Activated CD8-positive, alpha-beta memory T cell treated with anti-CD3 and anti-CD28 coated beads, Interleukin-2, amount 50 U/mL, for 1 hour (primary cell): ENCODE results near the gene C4BPA.

Source experiments
- DNase-seq: peaks from one replicate; pipeline ENCODE4 v3.0.0-alpha.2; 2020; ENCODE audit errors: extremely low read depth

The C4BPA gene

DNA sequence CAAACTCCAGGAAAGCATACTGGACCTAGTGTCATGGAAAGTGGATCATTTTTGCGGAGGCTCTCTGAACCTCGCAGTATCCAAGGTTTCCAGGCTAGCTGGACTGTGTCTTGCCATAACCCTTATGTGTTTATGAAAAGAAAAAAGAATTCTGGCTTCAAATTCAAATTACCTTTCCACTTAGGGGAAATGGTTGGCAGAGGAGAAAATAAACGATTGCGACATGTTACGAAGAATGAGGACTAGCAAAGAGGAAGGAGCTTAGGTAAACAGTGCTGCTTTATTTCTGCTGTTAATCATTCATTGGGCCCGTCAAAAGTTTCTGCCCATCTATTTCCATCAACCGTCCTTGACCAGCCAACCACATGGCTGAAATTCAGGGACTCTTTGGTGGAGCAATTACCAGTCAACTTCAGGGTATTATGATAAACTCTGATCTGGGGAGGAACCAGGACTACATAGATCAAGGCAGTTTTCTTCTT lies at the start of gene C4BPA:
TSS of gene C4BPA (plus strand) at position 342 of the 482 bp plus-strand sequence. CDS start 8,793 bp downstream, outside the sequence.
- DNase-seq = no peak

DNA sequence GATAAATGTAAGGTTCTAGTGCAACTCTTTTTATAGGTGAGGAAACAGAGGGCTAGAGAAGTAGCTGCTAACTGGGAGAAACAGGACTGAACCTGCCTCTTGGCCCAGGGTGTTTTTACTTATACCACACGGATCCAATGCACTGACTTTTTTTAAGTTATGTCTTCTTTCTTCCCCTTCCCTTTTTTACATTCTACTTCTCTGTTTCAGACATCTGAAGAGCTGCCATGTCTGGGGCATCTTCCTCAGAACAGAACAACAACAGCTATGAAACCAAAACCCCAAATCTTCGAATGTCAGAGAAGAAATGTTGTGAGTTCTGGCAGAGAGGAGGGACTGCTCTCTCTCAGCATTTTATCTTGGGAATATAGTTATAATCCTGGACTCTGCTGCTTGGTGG lies 49.5 kb upstream of the C4BPA start:
- no peak for DNase-seq

GRCh38 chr1:207055386-207056001 lies 48.5 kb upstream of the C4BPA start:
- no peak for DNase-seq

- DNase-seq = no peak
Observed at GRCh38 chr1:207056673-207057072, 47.4 kb upstream of the C4BPA start.

GRCh38 chr1:207058252-207058651 lies 45.8 kb upstream of the C4BPA start:
- DNase-seq = no peak

DNA sequence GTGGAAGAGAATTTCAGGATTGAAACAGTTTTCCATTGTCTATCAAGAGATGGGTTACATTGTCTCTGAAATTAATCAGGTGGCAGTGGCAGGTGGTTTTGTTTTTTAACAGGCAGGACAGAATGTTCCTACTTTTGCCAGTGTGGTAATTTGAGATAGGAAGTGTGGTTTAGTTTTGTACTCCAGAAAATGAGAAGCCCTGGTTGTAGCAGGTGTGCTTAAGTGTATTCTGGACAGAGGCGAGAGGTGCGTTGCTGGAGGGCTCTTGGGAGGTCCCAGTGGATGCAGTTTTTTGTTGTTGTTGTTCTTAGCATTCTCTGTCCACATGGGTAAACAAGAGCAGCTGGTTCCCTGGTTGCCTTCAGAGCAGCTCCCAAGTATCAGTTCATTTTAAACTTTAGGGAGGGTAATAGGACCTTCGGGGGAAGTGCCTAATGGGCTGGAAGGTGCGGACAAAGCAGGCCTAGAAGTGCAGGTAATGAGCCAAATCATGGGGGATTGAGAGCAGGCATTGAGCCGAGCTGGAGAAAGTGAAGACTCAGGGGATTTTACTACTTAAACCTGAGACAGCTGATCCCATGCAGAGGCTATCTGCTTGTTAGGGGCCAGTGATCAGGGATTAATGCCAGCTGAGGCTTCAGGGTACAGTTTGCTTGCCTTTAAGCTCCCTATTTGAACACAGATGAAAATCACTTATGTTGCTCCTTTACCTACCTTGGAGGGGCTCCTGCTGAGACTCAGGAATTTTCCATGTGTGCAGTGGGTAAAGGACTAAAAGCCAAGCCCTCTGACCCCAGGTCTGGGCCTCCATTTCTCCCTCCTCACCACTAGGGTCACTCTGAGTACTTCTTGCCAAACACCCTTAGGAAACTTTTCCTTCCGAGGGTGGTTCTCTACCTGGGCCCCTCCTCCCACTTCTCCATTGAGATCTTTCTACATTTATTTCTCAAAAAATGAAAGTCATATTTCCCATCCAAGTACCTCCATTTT lies 44.9 kb upstream of the C4BPA start:
- no peak for DNase-seq

DNA sequence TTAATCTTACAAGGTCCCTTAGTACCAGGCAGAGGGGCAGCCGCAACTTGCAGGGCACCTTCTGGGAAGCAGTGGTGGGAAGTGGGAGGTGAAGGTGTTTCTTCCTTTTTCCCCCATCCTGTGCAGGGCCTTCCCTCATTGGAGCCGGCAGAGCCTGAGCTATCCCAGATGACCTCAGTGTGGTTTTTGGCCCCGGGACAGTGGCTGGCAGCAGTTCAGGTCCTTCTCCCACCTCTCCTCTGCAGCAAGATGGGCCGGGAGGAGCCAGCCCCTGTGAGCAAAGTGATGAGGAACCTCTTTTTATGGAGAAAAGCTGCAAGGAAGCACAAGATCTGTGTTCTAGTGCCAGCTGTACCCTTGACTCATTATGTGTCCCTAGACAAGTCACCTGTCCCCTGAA lies 44.2 kb upstream of the C4BPA start:
- no peak for DNase-seq

- no peak for DNase-seq
Observed at GRCh38 chr1:207060596-207060995, 43.4 kb upstream of the C4BPA start.

- DNase-seq = no peak
Observed at GRCh38 chr1:207062058-207062457, 42.0 kb upstream of the C4BPA start.

DNA sequence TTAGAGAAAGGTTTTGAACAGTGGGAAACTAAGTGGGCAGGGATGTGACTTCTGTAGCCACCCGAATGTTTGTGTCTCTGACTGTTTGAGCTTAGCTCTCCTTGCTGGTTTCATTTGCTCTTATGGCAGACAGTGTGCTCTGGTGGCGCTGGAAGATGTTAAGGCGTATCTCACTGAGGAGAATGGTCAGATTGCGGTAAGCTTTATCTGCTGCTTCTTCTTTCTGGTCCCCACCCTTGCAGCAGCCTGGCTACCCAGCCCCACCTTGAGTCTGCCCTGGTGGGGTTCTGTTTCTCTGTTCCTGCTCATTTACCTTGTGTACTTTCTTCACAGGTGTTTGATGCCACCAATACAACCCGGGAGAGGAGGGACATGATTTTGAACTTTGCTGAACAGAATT lies 41.0 kb upstream of the C4BPA start:
- DNase-seq = no peak

GRCh38 chr1:207064561-207064960 lies 39.5 kb upstream of the C4BPA start:
- no peak for DNase-seq

DNA sequence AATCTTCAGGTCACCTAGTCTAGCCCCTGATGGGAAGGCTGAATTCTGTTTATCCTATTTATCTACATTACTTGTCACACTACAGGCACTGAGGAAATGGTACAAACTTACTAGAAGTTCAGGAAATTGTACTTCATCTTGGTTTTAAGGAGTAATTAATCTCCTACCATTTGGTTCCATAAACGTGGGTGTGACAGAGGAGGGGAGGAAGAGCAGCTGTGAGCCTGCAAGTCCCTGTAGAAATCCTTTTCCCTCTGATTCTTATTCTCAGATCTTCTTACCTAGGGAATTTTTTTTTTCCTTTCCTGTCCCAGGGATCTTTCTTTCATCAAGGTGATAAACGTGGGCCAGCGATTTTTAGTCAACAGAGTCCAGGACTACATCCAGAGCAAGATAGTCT lies 36.8 kb upstream of the C4BPA start:
- DNase-seq = no peak

- no peak for DNase-seq
Observed at GRCh38 chr1:207067665-207068064, 36.4 kb upstream of the C4BPA start.

GRCh38 chr1:207069061-207069460 lies 35.0 kb upstream of the C4BPA start:
- no peak for DNase-seq

DNA sequence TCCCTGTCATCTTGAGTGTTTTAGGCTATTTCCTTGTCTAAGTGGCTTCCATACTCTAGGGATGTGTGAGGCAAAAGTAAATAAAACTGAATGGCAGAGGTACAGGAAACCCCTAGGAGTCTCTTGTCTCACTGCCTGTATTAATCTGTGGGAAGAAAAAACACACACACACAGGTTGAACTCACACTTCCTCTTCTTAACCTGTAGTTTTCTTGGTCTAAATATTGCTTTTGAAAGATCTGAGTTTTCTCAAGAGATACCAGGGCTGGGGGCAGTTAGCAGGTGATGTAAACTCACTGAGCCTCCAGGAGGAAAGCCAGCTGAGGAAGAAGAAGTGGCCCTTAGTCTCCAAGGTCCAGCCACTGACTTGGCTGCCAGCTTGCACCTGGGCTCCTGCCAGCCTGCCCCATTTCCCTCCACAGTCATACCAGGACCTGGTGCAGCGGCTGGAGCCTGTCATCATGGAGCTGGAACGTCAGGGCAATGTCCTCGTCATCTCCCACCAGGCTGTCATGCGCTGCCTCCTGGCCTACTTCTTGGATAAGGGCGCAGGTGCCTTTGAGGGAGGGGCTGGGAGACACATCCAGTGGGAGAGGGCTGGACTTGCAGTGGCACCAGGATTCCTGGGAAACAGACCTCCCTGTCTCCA lies 34.1 kb upstream of the C4BPA start:
- no peak for DNase-seq

DNA sequence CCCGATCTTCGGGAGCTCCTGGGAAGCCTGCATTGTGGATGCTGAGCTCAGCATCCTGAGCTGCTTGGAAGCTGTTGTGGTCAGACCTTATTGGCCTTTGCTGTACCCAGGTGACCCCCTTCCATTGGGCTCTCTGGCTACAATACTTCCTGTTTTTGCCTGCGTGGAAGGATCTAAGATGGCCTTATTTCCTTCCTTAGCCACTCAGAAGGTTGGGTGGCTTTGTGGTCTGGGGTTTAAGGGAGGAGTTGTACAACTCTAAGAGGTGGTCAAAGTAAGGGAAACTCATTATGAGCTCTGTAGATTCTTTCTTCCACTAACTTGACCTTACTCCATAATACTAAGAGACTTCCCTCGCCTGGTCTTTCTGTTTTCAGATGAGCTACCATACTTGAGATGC lies 33.2 kb upstream of the C4BPA start:
- DNase-seq = no peak

DNA sequence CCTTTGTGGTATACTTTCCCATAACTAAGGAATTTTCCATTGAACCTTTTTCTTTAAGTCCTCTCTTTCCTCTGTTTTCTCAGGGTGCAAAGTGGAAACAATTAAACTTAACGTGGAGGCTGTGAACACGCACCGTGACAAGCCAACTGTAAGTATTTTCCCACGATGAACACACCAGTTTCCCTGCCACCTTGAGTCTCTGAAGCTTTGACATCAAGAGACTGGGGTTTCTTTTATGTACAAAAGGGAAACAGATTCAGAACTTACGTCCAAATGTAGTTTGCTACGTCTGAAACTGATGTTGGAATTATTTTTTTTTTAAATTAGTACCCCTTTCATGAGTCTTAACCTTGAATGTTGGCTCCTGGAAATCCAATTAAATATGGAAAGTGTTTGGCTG lies 32.6 kb upstream of the C4BPA start:
- no peak for DNase-seq

DNA sequence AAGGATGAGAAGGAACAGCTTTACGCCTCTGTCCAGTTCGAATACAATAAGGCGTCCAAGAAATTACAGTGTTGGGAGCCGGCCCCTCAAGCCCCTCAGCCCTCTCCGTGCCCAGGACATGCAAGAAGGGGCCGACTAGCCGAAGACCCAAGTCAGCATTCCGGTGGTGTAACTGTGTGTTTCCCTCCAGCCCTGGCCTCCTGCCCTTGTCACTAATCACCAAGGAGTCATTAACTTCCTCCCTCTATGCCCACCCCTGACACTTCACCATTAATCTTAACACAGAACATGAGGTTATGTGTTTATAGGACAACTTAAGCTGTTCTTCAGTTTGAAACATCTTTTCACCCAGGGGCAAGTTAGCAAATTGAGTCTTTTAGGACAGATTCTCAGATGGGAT lies 31.8 kb upstream of the C4BPA start:
- no peak for DNase-seq

DNA sequence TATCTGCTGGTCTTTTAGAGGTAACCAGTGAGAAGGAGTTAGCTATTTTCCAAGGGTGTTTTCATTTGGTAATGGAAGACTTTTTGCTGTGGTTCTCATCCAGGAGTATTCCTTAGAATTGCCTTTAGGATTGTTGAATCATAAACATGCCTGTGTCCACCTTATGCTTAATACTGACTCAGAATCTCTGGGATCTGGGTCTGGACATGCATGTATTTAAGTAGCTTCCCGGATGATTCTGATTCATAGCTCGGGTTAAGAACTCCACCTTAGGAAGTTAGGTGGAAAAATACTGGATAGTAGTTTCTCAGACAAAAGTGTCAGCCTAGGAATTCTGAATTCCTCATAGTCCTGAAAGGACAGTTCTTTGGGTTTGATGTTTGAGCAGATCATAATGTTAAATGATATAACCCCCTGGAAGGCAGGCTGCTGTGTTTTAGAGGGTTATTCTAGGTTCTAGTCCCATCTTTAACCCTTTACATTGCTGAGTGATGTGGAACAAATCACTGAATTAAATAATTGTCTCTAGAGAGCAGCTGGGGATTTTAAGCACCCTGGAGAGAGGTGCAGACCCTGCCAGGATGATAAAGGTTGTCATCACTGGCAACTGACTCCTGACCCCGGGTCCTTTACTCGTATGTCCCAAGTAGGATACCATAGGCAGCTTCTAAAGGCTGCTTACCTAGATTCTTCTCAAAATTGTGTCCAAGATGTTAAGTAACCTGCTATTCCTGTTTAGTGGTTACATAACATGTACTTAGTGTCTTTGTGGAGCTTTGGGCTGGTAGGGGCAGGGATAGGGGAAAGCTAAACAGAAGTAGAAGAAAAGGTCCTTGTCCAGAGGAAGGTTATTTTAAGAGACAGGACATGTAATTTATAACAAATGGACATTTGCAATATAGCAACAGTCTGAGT lies 29.9 kb upstream of the C4BPA start:
- no peak for DNase-seq

DNA sequence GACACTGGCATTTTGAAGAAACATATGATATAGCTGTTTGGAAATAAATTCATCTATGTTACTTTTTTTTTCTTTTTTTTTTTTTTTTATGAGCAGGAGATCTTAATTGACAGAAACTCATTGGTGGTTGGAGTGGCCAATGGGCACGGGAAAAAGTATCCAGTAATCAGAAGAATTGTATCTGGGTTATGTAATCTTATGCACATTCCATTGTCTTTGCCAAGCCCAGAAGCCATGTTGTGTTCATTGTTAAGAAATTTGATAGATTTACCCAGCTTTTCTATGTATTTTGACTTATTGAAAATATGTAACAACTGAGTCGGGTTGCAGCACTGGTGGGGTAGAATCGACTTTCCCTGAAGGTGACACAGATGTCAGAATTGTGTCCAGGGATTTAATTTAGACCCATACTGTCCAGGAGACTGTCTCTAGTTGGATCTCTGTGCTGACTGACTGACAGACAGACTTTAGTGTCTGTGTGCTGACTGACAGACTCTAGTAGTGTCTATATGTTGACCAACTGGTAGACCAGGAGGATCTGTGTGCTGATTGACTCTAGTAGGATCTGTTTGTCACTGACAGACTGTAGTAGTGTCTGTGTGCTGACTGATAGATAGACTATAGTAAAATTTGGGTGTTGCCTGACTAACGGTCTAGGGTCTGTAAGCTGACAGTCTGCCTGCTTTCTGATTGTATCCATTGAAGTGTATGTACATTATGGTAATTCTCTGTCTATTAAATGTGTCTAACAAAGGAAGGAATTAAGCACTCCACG lies 27.7 kb upstream of the C4BPA start:
- DNase-seq = no peak

DNA sequence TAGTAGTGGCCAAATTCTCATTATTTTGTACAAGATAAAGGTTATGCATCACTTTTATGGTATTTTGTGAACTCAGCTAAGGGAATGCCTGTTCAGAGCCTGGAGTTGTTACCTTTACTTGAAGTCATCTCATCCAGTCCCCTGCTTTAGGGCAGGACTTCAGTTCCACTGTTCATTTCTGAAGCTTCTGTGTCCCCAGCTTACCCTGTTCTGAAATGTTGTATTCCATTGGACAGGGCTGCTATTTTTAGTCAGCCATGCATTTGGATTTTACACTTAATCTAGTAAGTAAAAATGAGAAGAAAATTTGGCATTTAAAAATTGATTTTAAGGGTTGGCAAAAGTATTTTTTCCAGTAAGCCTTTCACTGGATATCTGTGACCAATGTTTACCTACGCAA lies 27.0 kb upstream of the C4BPA start:
- DNase-seq = no peak
